ENCODE measurements around the gene PLCG2.

- TF ChIP-seq, protein P1, sequence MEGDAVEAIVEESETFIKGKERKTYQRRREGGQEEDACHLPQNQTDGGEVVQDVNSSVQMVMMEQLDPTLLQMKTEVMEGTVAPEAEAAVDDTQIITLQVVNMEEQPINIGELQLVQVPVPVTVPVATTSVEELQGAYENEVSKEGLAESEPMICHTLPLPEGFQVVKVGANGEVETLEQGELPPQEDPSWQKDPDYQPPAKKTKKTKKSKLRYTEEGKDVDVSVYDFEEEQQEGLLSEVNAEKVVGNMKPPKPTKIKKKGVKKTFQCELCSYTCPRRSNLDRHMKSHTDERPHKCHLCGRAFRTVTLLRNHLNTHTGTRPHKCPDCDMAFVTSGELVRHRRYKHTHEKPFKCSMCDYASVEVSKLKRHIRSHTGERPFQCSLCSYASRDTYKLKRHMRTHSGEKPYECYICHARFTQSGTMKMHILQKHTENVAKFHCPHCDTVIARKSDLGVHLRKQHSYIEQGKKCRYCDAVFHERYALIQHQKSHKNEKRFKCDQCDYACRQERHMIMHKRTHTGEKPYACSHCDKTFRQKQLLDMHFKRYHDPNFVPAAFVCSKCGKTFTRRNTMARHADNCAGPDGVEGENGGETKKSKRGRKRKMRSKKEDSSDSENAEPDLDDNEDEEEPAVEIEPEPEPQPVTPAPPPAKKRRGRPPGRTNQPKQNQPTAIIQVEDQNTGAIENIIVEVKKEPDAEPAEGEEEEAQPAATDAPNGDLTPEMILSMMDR (IDR thresholded peaks at IDR 0.05; ENCODE audit: poor library complexity, severe bottlenecking): no peak
- TF ChIP-seq TAF1 (IDR thresholded peaks at IDR 0.05; ENCODE audit: low read depth) (no peak), REST (IDR thresholded peaks at IDR 0.05; ENCODE audit: borderline replicate concordance) (no peak), POLR2AphosphoS5 (IDR thresholded peaks at IDR 0.05) (no peak), RAD21 (conservative IDR thresholded peaks at IDR 0.05) (no peak), MXI1 (conservative IDR thresholded peaks at IDR 0.05; ENCODE audit: poor library complexity, severe bottlenecking) (no peak), EP300 (conservative IDR thresholded peaks at IDR 0.05; ENCODE audit: poor library complexity, severe bottlenecking) (no peak), EZH2 (IDR thresholded peaks at IDR 0.05; ENCODE audit: borderline replicate concordance, insufficient read depth, low read length, poor library complexity, severe bottlenecking) (no peak)
Measured at GRCh38 chr16:81784072-81784795, 5.1 kb downstream of the PLCG2 start.
